ENCODE results near the gene IL17D.
"Not testable (repeated sequence)": the region's sequence is repeated elsewhere in the genome, so short reads cannot be mapped to it uniquely, and the experiment has no call there.

Gene IL17D

GRCh38 chr13:20727856-20728255, 24.4 kb downstream of the IL17D start:
- no peak for TF ChIP-seq CTCF (conservative IDR thresholded peaks at IDR 0.05; ENCODE audit: low read depth, low read length)
- H3K4me3 ChIP-seq (ENCODE audit: low read length) = no peak overlapping the region
- no peak for DNase-seq (ENCODE audit: low read depth)

DNA sequence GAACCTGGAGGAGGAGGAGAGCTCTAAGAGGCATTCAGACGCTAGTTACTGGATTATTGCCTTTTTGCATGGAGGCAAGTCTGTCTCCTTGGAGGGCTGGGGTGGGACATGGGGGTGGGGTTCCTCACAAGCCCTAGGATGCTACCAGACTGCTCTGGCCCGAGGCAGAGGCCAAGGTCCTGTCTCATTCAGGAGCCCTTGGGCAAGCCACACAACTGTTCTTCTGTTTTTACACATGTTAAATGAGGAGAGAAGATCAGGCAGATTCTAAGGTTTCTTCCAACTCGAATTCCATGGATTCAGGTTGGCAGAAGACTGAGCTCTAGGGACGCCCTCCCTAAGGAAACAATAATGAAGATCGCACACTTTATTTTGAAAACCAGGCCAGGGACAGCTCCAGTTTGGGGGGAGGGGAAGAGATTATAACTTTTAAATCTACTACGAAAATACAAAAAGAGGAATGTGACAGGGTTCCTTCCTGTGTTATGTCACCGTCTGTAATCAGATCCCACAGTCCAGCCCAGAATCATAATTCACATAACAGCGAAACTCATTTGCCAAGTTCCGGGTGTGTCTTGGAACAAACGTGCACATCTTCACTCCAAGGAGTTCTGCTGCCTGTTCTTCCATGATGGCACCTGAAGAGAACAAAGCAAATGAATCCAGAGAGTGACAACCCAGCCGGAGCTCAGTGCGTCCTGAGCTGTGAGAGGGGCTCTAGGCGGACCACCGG, 25.2 kb downstream of the IL17D start:
- DNase-seq (ENCODE audit: low read depth) = no peak
- TF ChIP-seq CTCF (conservative IDR thresholded peaks at IDR 0.05; ENCODE audit: low read depth, low read length) = no peak
- H3K4me3 ChIP-seq (ENCODE audit: low read length) = no peak overlapping the region

GRCh38 chr13:20729633-20730585, 26.4 kb downstream of the IL17D start:
- H3K4me3 ChIP-seq (ENCODE audit: low read length) = no peak overlapping the region
- no peak for TF ChIP-seq CTCF (conservative IDR thresholded peaks at IDR 0.05; ENCODE audit: low read depth, low read length)
- no peak for DNase-seq (ENCODE audit: low read depth)

- H3K4me3 ChIP-seq (ENCODE audit: low read length) = no peak overlapping the region
These were observed 35.1 kb downstream of the IL17D start for GRCh38 chr13:20738616-20739015.

GRCh38 chr13:20740021-20740420, 36.5 kb downstream of the IL17D start:
- no peak for TF ChIP-seq CTCF (conservative IDR thresholded peaks at IDR 0.05; ENCODE audit: low read depth, low read length)
- no peak overlapping the region for H3K4me3 ChIP-seq (ENCODE audit: low read length)
- no peak for DNase-seq (ENCODE audit: low read depth)

More at GRCh38 chr13:20738616-20739015, 35.1 kb downstream of the IL17D start:
- no peak for TF ChIP-seq CTCF (conservative IDR thresholded peaks at IDR 0.05; ENCODE audit: low read depth, low read length)
- no peak for DNase-seq (ENCODE audit: low read depth)

GRCh38 chr13:20743830-20744404, 40.4 kb downstream of the IL17D start:
- H3K4me3 ChIP-seq (ENCODE audit: low read length); DNase-seq (ENCODE audit: low read depth): not testable (repeated sequence)

DNA sequence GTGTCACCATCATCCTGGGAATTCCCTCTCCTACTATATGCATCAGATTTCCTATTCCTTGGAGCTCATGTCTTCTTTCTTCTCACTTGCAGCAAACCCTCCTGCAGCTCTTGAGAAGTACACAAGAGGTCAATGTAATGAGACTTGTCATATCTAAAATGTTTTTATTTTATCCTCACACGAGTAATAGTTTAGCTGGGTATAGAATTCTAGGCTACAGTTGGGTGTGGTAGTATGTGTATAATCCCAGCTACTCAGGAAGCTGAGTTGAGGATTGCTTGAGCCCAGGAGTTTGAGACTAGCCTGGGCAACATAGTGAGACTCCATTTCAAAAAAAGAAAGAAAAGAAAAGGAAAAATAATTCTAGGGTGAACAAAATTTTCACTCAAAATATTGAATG, 45.9 kb downstream of the IL17D start:
- no peak for TF ChIP-seq CTCF (conservative IDR thresholded peaks at IDR 0.05; ENCODE audit: low read depth, low read length)
- no peak overlapping the region for H3K4me3 ChIP-seq (ENCODE audit: low read length)
- DNase-seq (ENCODE audit: low read depth) = no peak
